Fibroblast of upper back skin (primary cell): Measurements from ENCODE around the gene LPIN1.
"Not testable (repeated sequence)": the region's sequence is repeated elsewhere in the genome, so short reads cannot be mapped to it uniquely, and the experiment has no call there.

Source experiments
- DNase-seq: peaks from one replicate; pipeline ENCODE4 v3.0.0-alpha.2; 2013

Gene LPIN1

DNA sequence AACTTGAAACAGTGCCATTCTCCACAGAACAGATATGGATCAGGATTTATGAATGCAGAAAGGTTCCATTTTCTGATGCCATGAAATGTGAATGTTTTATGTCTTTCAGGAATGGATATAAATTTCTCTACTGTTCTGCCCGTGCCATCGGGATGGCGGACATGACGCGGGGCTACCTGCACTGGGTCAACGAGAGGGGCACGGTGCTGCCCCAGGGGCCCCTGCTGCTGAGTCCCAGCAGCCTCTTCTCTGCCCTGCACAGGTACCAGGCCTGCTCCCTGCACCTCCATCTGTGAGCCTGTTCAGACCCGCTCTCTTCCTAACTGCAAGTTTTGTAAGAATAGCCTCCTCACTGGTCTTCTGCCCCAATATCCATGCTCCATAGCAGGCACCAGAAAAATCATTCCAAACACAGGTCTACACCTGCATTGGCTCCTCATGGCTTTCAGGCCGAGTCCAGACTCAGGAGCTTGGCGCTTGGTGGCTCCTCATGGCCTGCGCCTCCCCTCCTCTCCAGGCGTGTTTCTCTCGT lies 68.6 kb downstream of the LPIN1 start:
- DNase-seq: no peak

DNA sequence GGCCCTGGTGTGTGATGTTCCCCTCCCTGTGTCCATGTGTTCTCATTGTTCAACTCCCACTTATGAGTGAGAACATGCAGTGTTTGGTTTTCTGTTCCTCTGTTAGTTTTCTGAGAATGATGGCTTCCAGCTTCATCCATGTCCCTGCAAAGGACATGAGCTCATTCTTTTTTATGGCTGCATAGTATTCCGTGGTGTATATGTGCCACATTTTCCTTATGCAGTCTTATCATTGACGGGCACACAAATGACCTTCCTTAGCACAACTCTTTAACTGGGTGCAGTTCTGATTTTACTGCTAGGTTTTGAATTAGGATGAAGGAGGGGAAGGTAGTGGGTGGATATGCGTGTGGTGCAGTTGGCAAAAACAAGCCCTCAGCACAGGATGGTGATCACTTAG lies 70.5 kb downstream of the LPIN1 start:
- not testable (repeated sequence) for DNase-seq

DNA sequence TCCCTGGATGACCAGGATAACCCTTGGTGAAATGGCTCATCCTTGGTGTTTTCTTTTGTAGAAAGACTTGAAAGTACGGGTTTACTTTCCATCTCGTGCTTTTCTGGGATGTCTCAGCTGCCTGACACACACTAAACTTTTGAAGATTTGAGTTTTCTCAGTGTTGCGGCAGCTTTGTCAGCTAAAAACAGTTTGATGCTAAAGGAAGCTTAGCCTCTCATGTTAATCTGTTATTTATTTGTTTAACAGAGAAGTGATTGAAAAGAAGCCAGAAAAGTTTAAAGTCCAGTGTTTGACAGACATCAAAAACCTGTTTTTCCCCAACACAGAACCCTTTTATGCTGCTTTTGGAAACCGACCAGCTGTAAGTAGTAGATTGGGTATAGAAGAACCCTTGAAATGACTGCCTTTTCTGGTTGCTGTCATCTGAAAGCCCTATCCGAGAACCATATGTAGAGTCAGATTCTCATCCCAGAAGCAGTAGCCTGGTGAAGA lies 72.8 kb downstream of the LPIN1 start:
- DNase-seq: no peak

DNA sequence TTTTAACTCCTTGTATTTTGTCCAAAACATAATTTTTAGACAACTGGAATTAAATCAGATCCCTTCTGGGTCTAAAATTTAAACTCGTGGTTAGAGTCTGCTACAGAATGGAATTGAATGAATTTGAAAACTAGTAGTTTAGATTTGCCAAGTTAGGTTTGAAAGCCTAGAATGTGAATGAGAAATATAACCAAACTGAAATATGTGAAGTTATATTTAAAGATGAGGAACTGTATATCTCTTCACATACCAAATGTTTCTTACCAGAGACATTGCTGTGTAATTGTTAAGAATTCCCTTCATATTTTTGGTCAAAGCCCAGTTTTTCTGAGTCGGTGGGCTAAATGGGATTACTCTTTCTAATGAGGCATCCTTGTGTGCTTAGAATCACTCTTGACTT lies 74.2 kb downstream of the LPIN1 start:
- DNase-seq: peak; percentile 47

DNA sequence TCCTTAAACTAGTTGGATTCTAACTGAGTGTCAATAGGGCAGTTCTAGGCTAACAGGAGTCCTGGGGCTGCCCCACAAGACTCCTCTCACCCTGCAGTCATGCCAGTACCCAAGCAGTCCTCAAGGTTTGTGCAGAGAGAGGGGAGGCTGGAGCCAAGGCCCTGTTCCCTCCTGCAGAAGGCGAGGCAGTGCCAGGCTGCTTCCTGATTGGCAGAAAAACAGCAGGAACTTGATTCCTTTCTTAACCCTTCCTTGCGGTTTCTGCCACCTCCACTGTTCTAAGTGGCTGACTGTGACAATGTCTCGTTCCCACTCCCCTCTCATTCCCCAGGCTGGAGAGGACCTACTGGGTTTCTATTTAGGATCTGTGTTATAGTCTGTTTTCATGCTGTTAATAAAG lies 75.3 kb downstream of the LPIN1 start:
- DNase-seq: no peak

DNA sequence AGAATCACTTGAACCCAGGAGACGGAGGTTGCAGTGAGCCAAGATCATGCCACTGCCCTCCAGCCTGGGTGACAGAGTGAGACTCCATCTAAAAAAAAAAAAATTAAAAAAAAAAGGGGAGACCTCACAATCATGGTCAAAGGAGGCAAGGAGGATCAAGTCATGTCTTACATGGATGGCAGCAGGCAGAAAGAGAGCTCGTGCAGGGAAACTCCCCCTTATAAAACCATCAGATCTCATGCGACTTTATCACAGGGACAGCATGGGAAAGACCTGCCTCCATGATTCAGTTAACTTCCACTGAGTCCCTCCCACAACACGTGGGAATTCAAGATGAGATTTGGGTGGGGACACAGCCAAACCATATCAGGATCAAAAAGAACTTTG lies 75.9 kb downstream of the LPIN1 start:
- DNase-seq: not testable (repeated sequence)

DNA sequence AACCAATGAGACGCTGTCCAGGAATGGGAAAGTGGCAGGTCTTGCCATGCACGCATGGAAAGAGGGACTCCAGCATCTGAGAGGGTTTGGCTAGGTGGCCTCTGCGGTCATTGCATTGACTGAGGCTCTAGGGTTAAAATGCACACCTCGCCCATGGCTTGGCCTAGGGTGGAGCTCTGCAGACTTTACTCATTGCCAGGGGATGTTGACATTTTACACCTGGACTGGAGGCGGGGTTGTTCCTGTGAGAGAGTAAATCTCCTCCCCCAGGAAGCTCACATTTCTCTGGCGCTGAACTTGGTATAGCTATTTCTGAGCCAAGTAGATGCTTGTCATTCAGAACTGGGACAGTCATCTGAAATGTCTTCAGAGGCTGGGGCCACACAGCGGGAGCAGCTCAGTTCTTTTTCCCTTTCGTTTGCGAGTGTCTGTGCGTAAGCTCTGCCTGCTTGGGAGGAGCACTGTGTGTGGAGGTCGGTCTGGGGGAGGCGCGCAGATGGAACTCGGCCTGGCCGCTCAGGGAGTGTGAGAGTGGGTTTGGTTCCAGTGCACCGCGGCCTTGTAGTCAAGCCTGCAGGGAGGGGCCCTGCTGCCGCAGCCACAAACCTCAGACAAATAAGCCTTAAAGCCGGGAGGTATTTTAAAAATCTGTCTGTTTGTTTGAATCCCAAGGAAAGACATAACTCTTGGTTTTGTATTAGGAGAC lies 76.5 kb downstream of the LPIN1 start:
- peak; percentile 59 for DNase-seq

DNA sequence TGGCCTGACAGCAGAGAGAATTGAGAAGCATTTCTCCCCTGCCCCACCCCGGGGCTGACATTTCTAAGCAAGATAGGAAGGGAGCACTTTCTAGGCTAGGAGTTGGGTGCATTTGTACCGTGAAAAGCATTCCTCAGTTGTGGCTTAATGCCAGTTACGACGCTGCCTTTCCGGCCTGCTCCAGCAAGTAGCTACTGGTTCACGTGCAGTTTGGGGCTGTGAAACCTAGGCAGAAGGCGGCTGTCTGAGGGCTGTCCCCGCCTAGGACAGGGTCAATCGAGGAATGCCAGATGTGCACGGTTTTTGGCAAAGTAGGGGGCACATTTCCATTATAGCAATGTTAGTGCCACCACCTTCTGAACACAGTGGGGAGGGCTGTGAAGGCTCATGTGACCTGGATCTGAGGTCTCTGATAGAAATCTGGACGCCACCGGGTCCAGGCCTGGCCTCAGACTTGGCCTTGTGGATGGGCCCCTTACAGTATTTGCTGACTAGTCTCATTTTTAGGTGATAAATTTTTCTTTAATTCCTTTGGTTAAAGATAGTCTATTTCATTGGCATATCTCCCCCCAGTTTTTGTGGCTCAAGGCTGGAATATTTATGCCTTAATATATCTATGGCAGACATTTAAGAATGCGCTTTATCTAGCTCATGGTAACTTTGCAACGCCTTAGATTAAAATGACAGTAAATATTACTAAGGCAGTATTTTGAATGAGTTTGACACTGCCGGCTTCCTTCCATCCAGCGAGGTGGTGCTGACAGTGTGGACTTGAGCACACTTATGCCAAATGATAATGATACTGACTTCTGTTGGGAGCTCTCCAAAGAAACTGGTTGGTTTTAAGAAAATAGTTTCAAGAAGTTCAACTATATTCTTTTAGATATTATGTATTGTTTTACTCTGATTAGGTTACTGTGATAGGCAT lies 78.7 kb downstream of the LPIN1 start:
- no peak for DNase-seq

DNA sequence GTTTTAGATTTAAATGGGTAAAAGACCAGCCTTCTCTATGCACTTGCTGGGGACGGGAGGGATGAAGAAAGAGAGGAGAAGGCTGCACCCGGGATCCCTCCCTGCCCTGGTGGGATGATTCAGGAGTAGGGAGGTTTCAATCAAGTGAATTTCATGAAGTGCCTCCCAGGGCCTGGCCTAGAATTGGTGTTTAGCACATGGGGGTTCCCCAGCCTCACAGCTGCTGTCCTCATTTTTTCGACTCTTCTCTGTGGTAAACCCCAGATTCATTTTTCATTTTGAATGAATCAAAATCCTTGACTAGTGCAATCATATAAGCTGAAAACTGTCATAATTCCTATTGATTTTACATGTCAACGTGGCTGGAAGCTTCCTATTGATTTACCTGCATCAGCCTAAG lies 81.1 kb downstream of the LPIN1 start:
- peak; percentile 20 for DNase-seq

DNA sequence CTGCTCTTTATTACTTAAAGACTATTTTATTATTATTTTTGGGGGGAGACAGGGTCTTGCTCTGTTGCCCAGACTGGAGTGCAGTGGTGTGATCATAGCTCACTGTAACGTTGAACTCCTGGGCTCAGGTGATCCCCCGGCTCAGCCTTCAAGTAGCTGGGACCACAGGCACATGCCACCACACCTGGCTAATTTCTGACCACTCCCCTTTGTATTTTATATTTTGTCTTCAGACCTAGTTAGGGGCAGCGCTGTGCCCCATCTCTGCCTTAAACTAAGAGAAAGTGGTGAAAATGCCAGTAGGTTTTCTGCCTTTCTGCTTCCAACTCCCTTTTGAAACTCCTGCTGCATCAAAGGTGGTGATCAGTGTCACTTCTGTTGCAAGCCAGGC lies 82.5 kb downstream of the LPIN1 start:
- no peak for DNase-seq

DNA sequence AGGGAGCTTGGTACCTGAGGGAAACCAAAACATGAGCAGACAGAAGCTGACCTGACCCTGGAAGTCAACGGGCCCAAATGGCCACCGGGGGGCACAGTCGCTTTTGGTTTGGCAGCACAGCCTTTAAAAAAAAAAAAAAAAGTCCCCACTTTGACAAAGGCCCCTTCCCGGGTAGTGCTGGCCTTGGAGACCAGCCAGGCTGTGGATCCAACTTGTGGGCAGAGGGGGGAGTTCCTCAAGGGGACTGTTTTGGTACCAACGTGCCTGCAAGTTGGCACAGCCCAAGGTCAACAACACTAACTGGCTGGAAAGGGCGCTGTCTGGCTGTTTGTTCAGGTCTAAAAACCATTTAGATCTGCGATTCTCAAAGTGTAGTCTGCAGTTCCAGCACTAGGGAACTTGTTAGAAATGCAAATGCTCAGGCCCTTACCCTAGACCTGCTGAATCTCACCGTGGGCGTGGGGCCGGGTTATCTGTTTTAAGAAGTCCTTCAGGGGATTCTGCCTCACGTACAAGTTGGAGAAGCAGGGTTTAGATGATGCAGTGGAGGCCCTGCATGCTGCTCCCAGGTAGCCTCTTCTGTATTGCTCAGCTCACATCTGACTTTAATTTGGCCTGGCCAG lies 83.0 kb downstream of the LPIN1 start:
- DNase-seq: peak; percentile 44

DNA sequence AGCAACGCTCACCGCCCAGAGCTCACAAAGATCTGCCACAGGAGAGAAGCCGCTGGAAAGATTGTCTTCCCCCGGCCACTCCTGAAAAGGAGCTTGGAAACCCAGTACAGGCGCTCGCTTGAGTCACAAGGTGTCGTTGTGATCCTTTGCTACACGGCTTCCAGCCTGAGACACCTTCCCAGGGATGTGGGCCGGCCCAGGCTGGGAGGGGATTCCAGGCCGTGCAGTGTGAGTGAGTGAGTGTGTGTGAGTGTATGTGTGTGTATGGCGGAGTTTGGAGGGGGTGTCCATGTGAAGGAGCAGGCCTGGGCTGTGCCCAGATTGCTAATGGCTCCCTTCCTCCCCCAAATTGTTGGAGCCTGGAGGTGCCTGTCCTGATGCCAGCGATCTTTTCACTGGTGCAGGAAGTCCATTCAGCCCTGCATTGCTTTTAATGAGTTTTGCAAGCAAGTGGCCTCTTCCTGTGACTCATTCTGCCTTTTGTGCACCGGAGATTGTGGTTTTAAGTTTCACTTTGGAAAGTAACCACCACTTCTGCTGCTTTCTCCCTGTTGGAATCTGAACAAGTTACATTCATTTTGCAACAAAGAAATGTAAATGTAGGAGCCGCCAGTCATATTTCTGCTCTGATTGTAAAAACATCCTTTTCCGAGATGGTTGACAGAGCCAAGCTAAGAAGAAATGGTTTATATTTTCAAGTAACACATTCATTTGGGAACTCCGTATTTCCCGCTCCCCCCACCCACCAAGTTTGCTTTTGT lies 83.7 kb downstream of the LPIN1 start:
- DNase-seq: peak; percentile 98

DNA sequence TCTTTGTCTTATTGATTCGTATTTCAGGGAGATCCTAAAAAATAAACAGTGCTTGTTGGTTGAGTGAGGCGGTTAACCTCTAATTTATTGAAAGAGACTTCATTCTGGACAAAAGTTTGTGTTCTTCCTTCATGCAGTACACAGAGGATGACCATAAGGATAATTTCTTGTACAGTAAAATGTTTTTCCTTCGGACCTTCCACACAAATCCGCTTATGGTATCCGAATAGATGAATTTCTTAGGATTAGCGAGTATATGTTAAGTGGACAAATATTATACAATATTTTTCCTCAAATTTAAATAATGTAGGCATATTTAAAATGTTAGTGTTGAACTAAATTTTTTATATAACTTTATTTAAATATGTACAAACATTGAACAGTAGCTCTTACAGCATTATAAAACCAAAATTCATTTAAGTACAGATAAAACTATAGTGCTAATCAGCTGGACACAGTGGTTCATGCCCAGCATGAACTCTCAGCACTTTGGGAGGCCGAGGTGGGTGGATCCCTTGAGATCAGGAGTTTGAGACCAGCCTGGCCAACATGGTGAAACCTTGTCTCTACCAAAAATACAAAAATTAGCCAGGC lies 84.4 kb downstream of the LPIN1 start:
- no peak for DNase-seq

DNA sequence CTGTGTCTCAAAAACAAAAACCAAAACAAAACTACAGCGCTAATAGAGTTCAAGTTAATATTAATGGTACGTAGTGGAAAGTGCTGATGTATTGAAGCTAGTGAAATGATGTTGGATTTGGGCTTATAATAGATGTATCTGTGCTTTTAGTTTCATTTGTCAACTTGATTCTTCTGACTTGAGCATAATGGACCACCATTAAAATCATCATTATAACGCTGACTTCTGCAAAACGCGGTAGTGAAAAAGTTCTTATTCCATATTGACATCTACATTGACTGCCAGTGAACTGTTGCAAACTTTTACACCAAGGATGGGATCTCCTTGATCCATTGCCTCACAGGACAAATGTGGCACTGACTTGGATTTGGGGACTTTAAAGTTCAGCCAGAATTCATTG lies 85.0 kb downstream of the LPIN1 start:
- no peak for DNase-seq

DNA sequence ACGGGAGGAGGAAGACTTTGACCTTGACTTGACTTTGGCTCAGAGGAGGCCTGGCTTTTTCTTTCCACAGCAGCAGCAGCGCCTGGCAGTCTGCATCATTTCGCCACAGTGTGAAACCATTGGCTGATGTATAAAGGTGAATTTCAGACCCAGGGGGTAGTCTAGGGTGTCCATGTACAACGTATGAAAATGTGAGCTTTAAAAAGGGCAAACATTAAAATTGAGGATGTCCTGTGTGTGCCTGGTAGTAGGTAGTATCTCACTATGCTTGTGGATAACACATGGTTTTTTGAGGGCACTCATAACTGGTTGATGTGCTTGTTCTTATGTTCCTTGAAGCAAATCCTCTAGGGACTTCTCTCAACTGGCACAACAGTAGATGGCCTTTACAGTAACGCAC lies 86.1 kb downstream of the LPIN1 start:
- no peak for DNase-seq

DNA sequence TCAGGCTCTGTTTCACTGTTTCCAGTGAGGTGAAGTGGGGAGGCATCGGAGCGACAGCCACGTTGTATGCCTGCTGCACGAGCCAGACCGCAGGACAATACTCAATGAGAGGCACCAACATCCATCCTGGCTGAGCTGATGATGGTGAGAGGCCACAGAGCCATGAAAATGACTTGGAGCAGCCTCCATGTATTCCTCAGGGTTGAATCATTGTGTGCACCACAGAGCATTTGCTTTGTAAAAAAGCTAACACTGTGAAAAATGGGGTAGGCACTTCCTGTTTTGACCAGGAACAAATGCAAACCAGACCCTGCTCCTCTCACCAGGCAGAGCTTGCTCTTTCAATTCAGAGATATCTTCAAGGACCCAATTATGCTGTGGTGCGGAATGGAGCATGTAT lies 87.2 kb downstream of the LPIN1 start:
- peak; percentile 98 for DNase-seq

DNA sequence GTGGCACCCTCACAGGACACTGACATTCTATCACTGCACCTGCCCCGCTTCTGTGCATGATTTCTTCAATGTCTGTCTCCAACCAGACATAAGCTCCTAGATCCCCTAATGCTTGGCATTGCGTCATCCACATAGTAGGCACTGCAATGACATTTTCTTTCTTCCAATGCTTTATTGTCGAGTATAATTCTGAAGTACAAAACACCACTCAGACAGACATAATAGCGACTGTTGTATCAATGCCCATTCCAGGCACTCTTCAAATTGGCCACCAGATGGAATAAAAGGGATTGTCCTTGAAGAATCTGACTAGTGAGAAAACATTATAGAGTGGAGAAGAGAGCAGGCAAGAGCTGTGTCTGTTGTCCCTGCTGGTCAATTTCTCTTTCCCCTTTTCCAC lies 89.0 kb downstream of the LPIN1 start:
- DNase-seq: no peak

DNA sequence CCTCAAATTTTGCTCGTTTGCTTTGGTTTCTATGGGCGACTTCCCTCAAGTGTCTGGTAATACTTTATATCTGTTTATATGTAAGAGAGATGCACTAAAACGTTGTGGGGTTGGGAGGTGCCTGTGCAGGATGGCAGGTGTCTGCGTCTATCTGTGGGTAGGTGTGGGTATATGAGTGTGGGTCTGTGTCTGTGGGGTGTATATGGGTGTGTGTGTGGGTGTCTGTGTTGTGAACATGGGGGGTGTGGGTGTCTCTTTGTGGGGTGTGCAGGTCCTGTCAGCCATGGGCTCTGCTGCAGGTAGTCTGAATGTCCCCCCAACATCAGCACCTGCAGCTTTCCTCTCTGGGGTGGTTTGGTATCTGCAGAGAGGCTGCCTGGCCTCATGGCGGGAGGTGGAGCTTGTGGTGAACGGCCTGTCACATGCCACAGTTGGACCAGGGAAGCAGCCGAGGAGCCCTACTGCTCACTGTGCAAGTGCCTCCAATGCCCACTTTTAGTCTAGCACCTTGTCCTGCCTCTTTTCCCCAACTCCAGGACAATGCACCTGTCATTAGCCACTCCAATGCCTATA lies 90.3 kb downstream of the LPIN1 start:
- no peak for DNase-seq

DNA sequence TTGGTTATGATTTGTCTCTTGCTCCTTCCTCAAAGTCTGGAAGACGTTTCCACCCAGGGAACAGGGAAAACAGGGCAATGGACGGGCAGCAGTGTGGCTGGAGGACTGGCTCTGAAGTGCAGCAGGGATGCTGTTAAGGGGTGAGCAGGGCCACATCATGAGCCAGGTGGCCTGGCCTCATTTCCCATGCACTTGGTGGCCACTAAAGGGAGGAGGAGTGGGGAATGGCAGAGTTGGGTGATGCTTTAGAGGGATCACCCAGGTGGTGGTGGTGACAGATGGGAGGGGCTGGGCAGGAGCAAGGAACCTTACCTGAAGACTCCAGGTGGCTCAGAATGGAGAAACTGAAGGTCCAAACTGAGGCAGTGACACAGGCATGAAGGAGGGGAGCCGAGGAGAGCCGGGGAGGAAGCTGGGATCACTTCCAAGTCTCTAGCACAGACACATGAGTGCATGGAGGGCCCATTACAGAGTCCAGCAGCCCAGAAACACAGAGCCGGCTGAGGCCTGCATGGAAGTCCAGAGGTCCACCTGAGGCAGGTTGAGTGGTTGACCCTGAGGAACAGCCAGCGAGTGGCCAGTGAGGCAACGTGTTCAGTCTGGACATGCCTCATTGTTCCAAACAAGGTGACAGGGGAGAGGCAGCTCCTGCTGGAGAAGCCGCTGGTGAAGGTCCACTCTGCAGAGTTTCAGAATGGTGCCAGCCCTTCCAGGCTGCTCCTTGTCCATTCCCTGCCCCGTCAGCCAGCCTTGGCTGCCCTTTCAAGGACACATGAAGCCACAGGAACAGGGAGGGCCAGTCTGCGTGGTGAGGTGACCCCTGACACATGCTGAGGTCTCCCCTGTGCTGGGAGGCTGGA lies 91.7 kb downstream of the LPIN1 start:
- DNase-seq: no peak

DNA sequence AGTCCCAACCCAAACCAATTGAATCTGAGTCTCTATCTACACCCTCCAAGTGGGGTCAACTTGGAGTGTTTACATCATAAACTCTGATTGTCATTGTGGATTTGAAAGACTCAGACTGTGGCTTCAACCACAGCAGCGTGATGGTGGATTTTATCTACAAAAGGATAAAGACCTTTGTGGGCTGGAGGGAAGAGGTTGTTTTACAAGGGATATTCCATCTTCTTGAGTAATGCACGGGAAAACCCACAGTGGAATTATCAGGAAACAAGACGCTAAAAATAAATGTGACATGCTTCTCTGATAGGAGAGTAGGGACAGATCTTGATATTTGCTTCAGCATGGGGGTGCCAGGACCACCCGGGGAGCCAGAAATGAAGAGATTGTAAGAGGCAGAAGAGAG lies 93.5 kb downstream of the LPIN1 start:
- peak; percentile 41 for DNase-seq

DNA sequence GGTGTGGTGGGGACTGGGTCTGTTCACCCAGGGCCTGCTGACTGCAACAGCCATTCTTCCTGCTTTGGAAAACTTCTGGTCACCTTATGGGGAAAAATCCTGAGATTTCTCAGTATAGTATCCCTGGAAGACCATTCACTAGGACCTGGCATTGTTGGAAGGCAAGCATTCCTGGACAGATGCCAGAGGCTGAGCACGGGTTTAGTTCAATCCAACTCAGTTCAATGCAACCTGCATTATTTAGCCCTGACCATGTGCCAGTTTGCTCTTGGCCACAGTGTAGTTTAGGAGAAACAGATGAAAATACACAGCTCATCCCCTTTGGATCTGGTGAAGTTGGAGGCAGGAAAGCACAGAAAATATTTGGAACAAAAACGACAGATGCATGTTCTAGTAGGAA lies 95.9 kb downstream of the LPIN1 start:
- DNase-seq: no peak
